NB4 (cell line): Measurements from ENCODE around the gene TAGAP.

Experiments used
- CTCF ChIP-seq: IDR thresholded peaks from one replicate; pipeline ENCODE4 v1.5.1; 2012; ENCODE audit warnings: low read depth, low read length
- MAX ChIP-seq: IDR thresholded peaks from 2 replicates; pipeline ENCODE4 v1.6.1; 2011; ENCODE audit warnings: low read depth, low read length
- MYC ChIP-seq: IDR thresholded peaks from 2 replicates; pipeline ENCODE4 v1.6.1; 2011; ENCODE audit warnings: low read depth, low read length
- POLR2A ChIP-seq: IDR thresholded peaks from 2 replicates; pipeline ENCODE4 v1.6.1; 2011; ENCODE audit warnings: mild to moderate bottlenecking; ENCODE audit not compliant: insufficient read length; ENCODE audit errors: extremely low read depth

GRCh38 chr6:159086033-159086618 is 41.3 kb upstream of the TAGAP start:
- TF ChIP-seq CTCF (no peak), POLR2A (no peak), MYC (no peak), MAX (no peak)
